ENCODE results near the gene LGALS7. TPM values are rescaled to one million over a fixed set of nuclear protein-coding genes. Genes with fewer than 3 reads are reported as not detected.
A peak's percentile ranks its signal among the peaks of the same experiment; 100 is the strongest.
"Not testable (repeated sequence)": the region's sequence is repeated elsewhere in the genome, so short reads cannot be mapped to it uniquely, and the experiment has no call there.

Gene LGALS7
- total RNA-seq, 1 donor from 2014 or later, result not detected

- DNase-seq (ENCODE audit: low spot score), result no peak
- ATAC-seq, result no peak
- intact Hi-C loops (cut with DNase I), result no loop called here
Observed at GRCh38 chr19:38801359-38802095, 28.2 kb upstream of the LGALS7 start.

DNA sequence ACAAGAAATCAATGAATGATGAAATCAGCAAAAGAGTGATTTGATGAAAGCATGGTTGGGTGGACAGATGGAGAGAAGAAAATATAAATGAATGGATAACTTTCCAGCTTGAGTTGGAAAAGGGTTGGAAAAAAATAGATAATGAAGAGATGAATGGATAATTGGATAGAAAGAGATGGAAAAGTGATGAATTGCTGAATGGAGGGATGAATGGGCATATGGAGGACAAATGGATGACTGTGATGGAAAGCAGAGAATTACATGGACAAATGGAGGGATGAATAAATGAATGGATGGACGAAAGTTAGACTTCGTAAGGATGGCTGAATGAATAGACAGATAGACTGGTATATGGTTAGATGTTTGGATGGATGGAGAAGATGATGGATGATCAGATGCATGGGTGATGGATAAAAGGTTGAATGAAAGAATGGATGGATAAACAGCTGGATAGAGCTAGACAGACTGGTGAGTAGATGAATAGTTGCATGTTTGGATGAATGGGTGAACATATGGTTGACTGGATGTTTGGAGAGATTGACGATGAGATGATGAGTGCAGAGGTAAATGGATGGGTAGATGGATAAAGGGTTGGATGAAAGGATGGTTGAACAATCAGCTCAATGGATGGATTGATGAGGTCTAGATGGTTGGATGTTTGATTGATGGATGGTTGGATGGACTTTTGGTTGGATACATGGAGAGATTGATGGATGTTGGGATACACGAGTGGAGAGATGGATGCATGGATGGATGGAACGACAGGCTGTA is 27.4 kb upstream of the LGALS7 start:
- intact Hi-C loops (cut with DNase I), result no loop called here
- ATAC-seq (no peak), DNase-seq (ENCODE audit: low spot score) (no peak)

GRCh38 chr19:38799104-38799503 is 25.8 kb upstream of the LGALS7 start:
- DNase-seq (ENCODE audit: low spot score) (no peak), ATAC-seq (no peak)
- intact Hi-C loops (cut with DNase I), result no loop called here

GRCh38 chr19:38797781-38798180 is 24.5 kb upstream of the LGALS7 start:
- intact Hi-C loops (cut with DNase I); DNase-seq (ENCODE audit: low spot score); ATAC-seq: not testable (repeated sequence)

DNA sequence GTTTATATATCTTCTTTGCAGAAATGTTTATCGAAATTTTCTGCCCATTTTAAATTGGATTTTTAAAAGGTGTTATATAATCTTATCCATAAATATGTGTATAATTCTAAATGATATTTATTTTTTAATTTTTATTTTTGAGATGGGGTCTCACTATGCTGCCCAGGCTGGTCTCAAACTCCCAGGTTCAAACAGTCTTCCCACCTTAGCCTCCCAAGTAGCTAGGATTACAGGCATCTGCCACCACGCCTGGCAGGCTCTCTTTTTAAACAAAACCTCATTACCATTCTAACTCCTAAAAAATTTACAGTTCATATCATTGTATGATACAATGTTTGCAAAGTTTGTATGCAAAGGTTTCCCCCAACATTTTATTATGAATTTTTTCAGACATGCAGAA is 22.8 kb upstream of the LGALS7 start:
- no peak for ATAC-seq
- intact Hi-C loops (cut with DNase I), result no loop called here
- no peak for DNase-seq (ENCODE audit: low spot score)

DNA sequence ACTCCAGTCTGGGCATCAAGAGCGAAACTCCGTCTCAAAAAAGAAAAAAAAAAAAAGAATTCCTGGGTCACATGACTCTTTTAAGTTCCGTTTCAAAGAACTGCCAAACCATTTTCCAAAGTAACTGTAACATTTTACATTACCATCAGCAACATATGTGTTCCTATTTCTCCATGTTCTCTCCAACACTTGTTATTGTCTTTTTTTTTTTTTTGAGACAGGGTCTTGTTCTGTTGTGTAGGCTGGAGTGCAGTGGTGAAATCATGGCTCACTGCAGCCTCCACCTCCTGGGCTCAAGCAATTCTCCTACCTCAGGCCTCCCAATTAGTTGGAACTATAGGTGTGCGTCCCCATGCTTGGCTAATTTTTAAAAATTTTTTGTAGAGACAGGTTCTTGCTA is 22.2 kb upstream of the LGALS7 start:
- DNase-seq (ENCODE audit: low spot score) (no peak), ATAC-seq (no peak)
- intact Hi-C loops (cut with DNase I), result no loop called here

DNA sequence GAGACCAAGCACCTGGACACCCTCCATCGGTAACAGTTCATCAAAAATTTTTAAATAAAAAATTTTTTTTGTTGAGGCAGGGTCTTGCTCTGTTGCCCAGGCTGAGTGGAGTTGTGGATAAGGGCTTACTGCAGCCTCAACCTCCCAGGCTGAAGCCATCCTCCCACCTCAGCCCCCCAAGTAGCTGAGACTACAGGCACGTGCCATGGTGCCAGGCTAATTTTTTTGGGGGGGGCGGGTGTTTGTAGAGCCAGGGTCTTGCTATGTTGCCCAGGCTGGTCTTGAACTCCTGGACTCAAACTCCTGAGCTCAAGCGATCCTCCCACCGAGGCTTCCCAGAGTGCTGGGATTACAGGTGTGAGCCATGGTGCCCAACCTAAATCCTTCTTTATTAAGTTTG is 20.4 kb upstream of the LGALS7 start:
- intact Hi-C loops (cut with DNase I), result loop anchor here (5.0 kb wide), 1 partner anchor 1819 kb away; no protein-coding TSS in a partner anchor
- DNase-seq (ENCODE audit: low spot score) (no peak), ATAC-seq (no peak)

GRCh38 chr19:38793177-38793576 is 19.9 kb upstream of the LGALS7 start:
- intact Hi-C loops (cut with DNase I), result loop anchor here (5.0 kb wide), 1 partner anchor 1819 kb away; no protein-coding TSS in a partner anchor
- ATAC-seq, result no peak
- no peak for DNase-seq (ENCODE audit: low spot score)

GRCh38 chr19:38792250-38793111 is 19.2 kb upstream of the LGALS7 start:
- intact Hi-C loops (cut with DNase I), result loop anchor here (5.0 kb wide), 1 partner anchor 1820 kb away; no protein-coding TSS in a partner anchor
- no peak for DNase-seq (ENCODE audit: low spot score)
- peak; percentile 22 for ATAC-seq

GRCh38 chr19:38791451-38792064 is 18.2 kb upstream of the LGALS7 start:
- DNase-seq (ENCODE audit: low spot score), result not testable (repeated sequence)
- intact Hi-C loops (cut with DNase I), result loop anchor here (5.0 kb wide), 1 partner anchor 1821 kb away; no protein-coding TSS in a partner anchor
- ATAC-seq, result peak; percentile 95

GRCh38 chr19:38790507-38791403 is 17.4 kb upstream of the LGALS7 start:
- ATAC-seq, result peak; percentile 27
- intact Hi-C loops (cut with DNase I), result loop anchor here (5.0 kb wide), 1 partner anchor 1822 kb away; no protein-coding TSS in a partner anchor

DNA sequence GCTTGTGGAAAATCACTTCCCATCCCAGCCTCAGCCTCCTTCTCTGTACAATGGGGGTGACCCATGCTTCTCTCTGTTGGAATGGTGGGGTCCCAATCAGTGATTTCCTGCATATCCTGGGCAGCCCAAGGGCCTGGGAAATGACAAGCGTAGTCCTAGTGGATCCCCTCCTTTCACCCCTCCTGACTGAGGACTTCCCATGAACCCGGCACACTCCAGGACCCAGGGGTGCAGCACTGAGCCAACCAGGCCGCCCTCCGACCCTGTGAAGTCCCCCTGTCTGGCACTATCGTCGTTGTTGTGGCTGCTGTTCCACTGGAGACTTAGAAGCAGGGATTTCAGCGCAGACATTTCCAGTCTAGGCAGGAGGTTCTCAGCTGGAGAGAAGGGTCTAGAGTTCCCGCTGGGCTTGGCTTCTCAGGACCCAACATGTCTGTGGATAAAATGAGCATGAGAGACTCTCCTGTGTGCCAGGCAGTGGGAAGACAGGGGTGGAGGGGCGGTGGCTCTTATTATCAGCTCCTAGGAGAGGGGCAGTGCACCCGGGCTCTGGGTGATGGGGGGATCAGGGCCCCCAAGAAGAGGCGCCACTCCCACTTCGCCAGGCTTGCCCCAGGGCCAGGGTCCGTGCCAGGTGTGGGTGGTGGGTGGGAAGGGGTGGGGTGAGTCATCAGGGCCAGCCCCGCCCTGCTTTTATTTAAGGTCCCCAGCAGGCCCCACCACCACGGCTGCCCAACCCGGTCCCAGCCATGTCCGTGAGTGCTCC is 15.3 kb upstream of the LGALS7 start, which contains the start of gene LGALS7B:
Gene LGALS7B (plus strand): TSS at position 723 of the 766 bp plus-strand sequence. CDS start 27 bp downstream, at position 750.
- ATAC-seq (no peak), DNase-seq (ENCODE audit: low spot score) (no peak)
- intact Hi-C loops (cut with DNase I), result no loop called here

More at GRCh38 chr19:38790507-38791403, 17.4 kb upstream of the LGALS7 start:
- not testable (repeated sequence) for DNase-seq (ENCODE audit: low spot score)

GRCh38 chr19:38786572-38787265 is 13.4 kb upstream of the LGALS7 start:
- intact Hi-C loops (cut with DNase I), result no loop called here
- ATAC-seq, result no peak
- DNase-seq (ENCODE audit: low spot score), result no peak

GRCh38 chr19:38786061-38786460 is 12.7 kb upstream of the LGALS7 start:
- ATAC-seq; intact Hi-C loops (cut with DNase I); DNase-seq (ENCODE audit: low spot score): not testable (repeated sequence)

DNA sequence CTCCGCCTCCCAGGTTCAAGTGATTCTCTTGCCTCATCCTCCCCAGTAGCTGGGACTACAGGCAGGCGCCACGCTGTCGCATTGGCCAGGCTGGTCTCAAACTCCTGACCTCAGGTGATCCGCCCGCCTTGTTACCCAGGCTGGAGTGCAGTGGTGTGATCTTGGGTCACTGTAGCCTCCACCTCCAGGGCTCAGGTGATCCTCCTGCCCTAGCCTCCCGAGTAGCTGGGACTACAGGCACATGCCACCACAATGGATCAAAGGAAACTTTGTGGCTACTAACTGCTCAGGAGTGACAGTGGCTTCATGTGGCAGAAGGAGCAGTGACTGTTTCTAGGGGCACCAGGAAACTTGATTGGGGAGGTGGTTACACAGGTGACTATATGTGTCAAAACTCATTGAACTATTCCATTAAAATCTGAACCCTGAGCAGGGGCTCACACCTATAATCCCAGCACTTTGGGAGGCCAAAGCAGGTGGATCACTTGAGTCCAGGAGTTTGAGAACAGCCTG is 11.9 kb upstream of the LGALS7 start:
- intact Hi-C loops (cut with DNase I), result no loop called here
- DNase-seq (ENCODE audit: low spot score) (no peak), ATAC-seq (no peak)

- intact Hi-C loops (cut with DNase I), result no loop called here
- DNase-seq (ENCODE audit: low spot score) (no peak), ATAC-seq (no peak)
Observed at GRCh38 chr19:38784224-38784623, 10.9 kb upstream of the LGALS7 start.

All from sciatic nerve (tissue), 2 donors.